HL-60/S4 treated with retinoic acid at 250 ng/mL for 4 days and 3 days (cell line): Measurements from ENCODE around the gene EPHA2.
"Not testable (repeated sequence)": the region's sequence is repeated elsewhere in the genome, so short reads cannot be mapped to it uniquely, and the experiment has no call there.

ENCODE experiments used
- in situ Hi-C: fragments of 300-500 bp; cut with MboI; formaldehyde crosslinking; loops from 2 replicates; pipeline ENCODE4 v1.7.0; 2022; ENCODE audit warnings: low sequenced_read_pairs

Gene EPHA2

GRCh38 chr1:16122350-16122881 lies 33.5 kb downstream of the EPHA2 start:
- in situ Hi-C loops = no loop called here

- in situ Hi-C loops = no loop called here
Measured at GRCh38 chr1:16120940-16121410, 34.9 kb downstream of the EPHA2 start.

GRCh38 chr1:16120407-16120806 lies 35.5 kb downstream of the EPHA2 start:
- in situ Hi-C loops = no loop called here

GRCh38 chr1:16119926-16120325 lies 35.9 kb downstream of the EPHA2 start:
- in situ Hi-C loops = no loop called here

- in situ Hi-C loops = no loop called here
Measured at GRCh38 chr1:16119504-16119903, 36.4 kb downstream of the EPHA2 start.

- in situ Hi-C loops = no loop called here
Measured at GRCh38 chr1:16118706-16119105, 37.2 kb downstream of the EPHA2 start.

GRCh38 chr1:16117936-16118335 lies 37.9 kb downstream of the EPHA2 start:
- in situ Hi-C loops = no loop called here

GRCh38 chr1:16117369-16117768 lies 38.5 kb downstream of the EPHA2 start:
- in situ Hi-C loops = no loop called here

GRCh38 chr1:16116625-16117024 lies 39.2 kb downstream of the EPHA2 start:
- in situ Hi-C loops = no loop called here

- in situ Hi-C loops = no loop called here
Measured at GRCh38 chr1:16116002-16116401, 39.9 kb downstream of the EPHA2 start.

- in situ Hi-C loops = no loop called here
Measured at GRCh38 chr1:16115468-16115983, 40.3 kb downstream of the EPHA2 start.

- in situ Hi-C loops = no loop called here
Measured at GRCh38 chr1:16114527-16115467, 41.1 kb downstream of the EPHA2 start.

GRCh38 chr1:16112596-16113555 lies 43.0 kb downstream of the EPHA2 start:
- in situ Hi-C loops = no loop called here

GRCh38 chr1:16111771-16112595 lies 43.9 kb downstream of the EPHA2 start:
- in situ Hi-C loops = no loop called here

- in situ Hi-C loops = no loop called here
Measured at GRCh38 chr1:16110884-16111283, 45.0 kb downstream of the EPHA2 start.

- in situ Hi-C loops = no loop called here
Measured at GRCh38 chr1:16110456-16110855, 45.4 kb downstream of the EPHA2 start.

- in situ Hi-C loops = no loop called here
Measured at GRCh38 chr1:16109571-16109970, 46.3 kb downstream of the EPHA2 start.

- in situ Hi-C loops = not testable (repeated sequence)
Measured at GRCh38 chr1:16107039-16107438, 48.8 kb downstream of the EPHA2 start.

GRCh38 chr1:16101623-16102022 lies 54.2 kb downstream of the EPHA2 start:
- in situ Hi-C loops = no loop called here

- in situ Hi-C loops = loop anchor here (25.0 kb wide), 1 partner anchor 513 kb away; the partner anchor contains the start of gene NBPF1
Measured at GRCh38 chr1:16099412-16099811, 56.5 kb downstream of the EPHA2 start.
